ENCODE measurements around the gene EPHA4.

Gene EPHA4

GRCh38 chr2:221372907-221373306 is 199.2 kb downstream of the EPHA4 start:
- no peaks in the 10 kb centered on the region for H3K9me3 ChIP-seq
- no peaks in the 10 kb centered on the region for H3K36me3 ChIP-seq
- H3K4me3 ChIP-seq (ENCODE audit: low read depth, low read length): no peak overlapping the region
- H3K4me1 ChIP-seq: no peaks in the 10 kb centered on the region
- TF ChIP-seq CTCF (IDR thresholded peaks at IDR 0.05; ENCODE audit: low read depth, low read length): no peak
- DNase-seq: no peak
- H3K27me3 ChIP-seq: no peaks in the 10 kb centered on the region

GRCh38 chr2:221372159-221372884 is 199.8 kb downstream of the EPHA4 start:
- Histone ChIP-seq H3K4me1 (no peaks in the 10 kb centered on the region), H3K36me3 (no peaks in the 10 kb centered on the region), H3K9me3 (no peaks in the 10 kb centered on the region), H3K27me3 (no peaks in the 10 kb centered on the region), H3K4me3 (ENCODE audit: low read depth, low read length) (no peak overlapping the region)
- TF ChIP-seq CTCF (IDR thresholded peaks at IDR 0.05; ENCODE audit: low read depth, low read length): no peak
- DNase-seq: no peak

GRCh38 chr2:221371347-221371746 is 200.8 kb downstream of the EPHA4 start:
- no peaks in the 10 kb centered on the region for H3K27me3 ChIP-seq
- H3K4me1 ChIP-seq: no peaks in the 10 kb centered on the region
- no peaks in the 10 kb centered on the region for H3K36me3 ChIP-seq
- no peak overlapping the region for H3K4me3 ChIP-seq (ENCODE audit: low read depth, low read length)
- DNase-seq: no peak
- H3K9me3 ChIP-seq: no peaks in the 10 kb centered on the region
- TF ChIP-seq CTCF (IDR thresholded peaks at IDR 0.05; ENCODE audit: low read depth, low read length): no peak

GRCh38 chr2:221370857-221371211 is 201.3 kb downstream of the EPHA4 start:
- TF ChIP-seq CTCF (IDR thresholded peaks at IDR 0.05; ENCODE audit: low read depth, low read length): no peak
- no peaks in the 10 kb centered on the region for H3K27me3 ChIP-seq
- no peak overlapping the region for H3K4me3 ChIP-seq (ENCODE audit: low read depth, low read length)
- no peaks in the 10 kb centered on the region for H3K9me3 ChIP-seq
- DNase-seq: no peak
- H3K4me1 ChIP-seq: no peaks in the 10 kb centered on the region
- no peaks in the 10 kb centered on the region for H3K36me3 ChIP-seq

GRCh38 chr2:221370076-221370856 is 201.8 kb downstream of the EPHA4 start:
- H3K9me3 ChIP-seq: no peaks in the 10 kb centered on the region
- H3K4me3 ChIP-seq (ENCODE audit: low read depth, low read length): no peak overlapping the region
- no peaks in the 10 kb centered on the region for H3K4me1 ChIP-seq
- no peak for DNase-seq
- no peak for TF ChIP-seq CTCF (IDR thresholded peaks at IDR 0.05; ENCODE audit: low read depth, low read length)
- H3K36me3 ChIP-seq: no peaks in the 10 kb centered on the region
- H3K27me3 ChIP-seq: no peaks in the 10 kb centered on the region
